AG09309 (cell line): ENCODE data around the gene ARAF.
"Not testable (repeated sequence)": the region's sequence is repeated elsewhere in the genome, so short reads cannot be mapped to it uniquely, and the experiment has no call there.

Source experiments
- DNase-seq: peaks from one replicate; pipeline ENCODE4 v3.0.0-alpha.2; 2010; ENCODE audit warnings: low read depth
- H3K4me3 ChIP-seq: 2 replicates; pipeline ENCODE4 v1.5.1; 2011; ENCODE audit warnings: mild to moderate bottlenecking, low read depth, low read length, moderate library complexity; ENCODE audit not compliant: control insufficient read depth
- TF ChIP-seq, protein P1 (sequence below): IDR thresholded peaks from 2 replicates; pipeline ENCODE4 v1.5.1; 2011; ENCODE audit warnings: mild to moderate bottlenecking, low read depth, low read length, inconsistent platforms; ENCODE audit not compliant: insufficient read depth, control insufficient read depth; ENCODE audit errors: missing control alignments

The ARAF gene

DNA sequence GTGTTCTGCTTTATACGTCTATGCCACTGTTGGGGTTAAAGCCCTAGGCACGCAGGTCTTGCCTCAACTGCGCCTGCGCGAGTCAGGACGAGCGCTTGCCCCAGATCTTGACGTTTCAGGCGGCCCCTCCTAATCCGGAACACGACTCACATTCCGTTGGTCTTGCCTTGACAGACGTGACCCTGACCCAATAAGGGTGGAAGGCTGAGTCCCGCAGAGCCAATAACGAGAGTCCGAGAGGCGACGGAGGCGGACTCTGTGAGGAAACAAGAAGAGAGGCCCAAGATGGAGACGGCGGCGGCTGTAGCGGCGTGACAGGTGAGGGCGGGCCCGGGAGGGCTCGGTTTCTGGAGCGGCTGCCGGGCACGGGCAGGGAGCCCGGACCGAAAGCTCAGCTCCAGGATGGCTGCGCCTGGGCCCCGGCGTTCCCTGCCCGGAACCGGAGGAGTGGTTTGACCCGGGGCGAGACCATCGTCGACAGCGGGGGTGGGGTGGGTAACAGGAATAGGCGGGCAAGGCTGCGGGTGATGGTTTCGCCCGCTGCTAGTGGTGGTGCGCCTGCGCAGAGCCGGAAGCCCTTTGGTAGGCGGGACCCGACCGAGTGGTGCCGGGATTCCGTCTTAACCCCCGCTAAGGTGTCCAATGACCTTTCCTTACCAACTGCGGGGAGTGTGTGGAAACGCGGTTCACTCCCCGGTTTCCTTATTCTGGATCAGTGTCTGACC, at the start of gene ARAF:
ARAF (plus strand) TSS at position 272 of the 725 bp plus-strand sequence. CDS start 1,763 bp downstream, outside the sequence.
- DNase-seq = peak; percentile 99
- TF ChIP-seq, protein P1, sequence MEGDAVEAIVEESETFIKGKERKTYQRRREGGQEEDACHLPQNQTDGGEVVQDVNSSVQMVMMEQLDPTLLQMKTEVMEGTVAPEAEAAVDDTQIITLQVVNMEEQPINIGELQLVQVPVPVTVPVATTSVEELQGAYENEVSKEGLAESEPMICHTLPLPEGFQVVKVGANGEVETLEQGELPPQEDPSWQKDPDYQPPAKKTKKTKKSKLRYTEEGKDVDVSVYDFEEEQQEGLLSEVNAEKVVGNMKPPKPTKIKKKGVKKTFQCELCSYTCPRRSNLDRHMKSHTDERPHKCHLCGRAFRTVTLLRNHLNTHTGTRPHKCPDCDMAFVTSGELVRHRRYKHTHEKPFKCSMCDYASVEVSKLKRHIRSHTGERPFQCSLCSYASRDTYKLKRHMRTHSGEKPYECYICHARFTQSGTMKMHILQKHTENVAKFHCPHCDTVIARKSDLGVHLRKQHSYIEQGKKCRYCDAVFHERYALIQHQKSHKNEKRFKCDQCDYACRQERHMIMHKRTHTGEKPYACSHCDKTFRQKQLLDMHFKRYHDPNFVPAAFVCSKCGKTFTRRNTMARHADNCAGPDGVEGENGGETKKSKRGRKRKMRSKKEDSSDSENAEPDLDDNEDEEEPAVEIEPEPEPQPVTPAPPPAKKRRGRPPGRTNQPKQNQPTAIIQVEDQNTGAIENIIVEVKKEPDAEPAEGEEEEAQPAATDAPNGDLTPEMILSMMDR = no peak

DNA sequence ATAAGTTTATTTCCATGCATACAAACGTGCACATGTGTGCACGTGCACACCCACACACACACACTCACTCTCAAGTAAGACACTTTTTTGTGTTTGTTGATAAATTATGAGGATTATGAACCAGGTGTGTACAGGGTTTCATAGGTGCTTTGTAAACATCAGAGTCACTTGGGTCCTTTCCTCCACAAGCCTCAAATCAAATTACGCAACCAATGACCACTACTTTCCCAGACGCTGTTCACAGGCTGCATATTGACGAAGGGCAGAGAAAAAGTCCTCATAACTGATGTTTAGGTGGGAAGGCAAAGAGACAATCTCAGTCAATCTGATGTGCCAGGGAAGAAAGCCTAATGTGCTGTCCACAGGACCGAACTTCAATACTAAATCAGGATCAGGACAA, 48.6 kb upstream of the ARAF start:
- DNase-seq, H3K4me3 ChIP-seq: not testable (repeated sequence)

More for the DNA sequence above, at the start of gene ARAF:
- H3K4me3 ChIP-seq = peak within 1 kb of the TSS; percentile 66

DNA sequence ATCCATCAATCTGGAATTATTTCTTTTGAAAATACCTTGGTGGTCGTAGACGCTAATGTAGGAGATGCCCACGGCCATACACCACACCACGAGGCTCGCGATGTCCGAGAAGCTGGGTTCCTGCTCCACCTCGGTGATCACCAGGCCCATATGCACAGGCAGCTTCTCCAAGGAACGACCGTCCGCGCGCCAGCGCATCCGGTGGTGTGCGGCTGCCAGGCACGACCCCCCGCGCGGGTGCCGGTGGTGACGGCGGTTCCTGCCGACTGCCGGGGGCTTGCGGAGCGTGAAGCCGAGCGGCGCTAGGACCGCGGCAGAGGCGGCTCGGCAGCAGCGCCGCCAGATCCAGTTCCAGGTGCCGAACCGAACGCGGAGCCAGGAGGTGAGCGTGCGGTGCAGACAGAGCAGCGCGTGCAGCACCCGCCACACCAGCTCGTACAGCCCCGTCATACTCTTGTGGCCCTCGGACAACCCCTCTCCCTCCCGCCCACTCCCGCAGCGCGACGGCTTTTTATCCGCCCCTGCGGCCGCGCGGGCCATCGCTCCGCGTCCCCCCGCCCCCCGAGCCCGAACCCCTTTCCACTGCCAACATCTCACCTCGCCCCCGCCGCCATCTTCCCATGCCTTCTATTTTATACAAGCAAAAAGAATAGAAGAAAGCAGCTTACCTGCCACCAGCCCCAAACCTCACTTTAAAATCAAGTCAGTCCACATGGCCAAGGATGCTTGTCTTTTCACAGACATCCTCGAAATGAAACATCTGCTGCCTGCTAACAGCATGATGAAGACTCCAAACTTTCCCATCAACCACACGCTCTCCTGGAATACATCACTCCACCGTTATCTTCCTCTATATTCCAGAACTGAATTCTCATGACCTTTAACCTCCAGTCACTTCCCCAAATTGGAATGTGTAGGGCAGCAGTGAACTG, 47.7 kb upstream of the ARAF start:
- peak overlapping the region; percentile 29 for H3K4me3 ChIP-seq
- DNase-seq = not testable (repeated sequence)

DNA sequence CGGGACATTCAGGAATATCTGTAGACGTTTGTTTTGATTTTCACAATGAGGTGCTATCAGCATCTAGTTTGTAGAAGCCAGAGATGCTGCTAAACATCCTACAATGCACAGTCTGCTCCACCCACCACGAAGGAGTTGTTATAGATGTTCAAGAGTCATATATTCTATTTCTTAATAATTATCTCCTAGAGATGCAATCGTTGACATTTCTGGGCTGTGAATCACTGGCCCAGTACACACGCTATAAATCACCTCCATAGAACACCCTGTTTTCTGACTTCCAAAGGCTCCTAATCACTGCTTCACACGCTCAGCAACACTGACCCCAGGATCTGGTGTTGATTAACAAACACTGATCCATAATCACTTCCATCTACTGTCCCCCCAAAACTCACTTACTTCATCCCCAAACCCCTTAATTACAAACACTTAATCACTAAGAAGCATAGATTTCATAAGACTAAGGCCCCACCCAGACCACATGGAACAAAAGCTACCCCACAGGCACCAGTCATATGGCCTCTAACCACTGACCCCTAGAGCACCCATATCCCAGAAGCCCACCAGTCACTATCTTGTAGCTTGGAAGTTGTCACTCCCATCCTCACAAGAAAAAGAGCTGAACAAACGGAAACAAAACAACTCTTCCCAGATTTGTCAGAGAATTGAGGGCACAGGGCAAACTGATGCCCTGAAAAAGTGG, 46.3 kb upstream of the ARAF start:
- H3K4me3 ChIP-seq = no peak overlapping the region
- TF ChIP-seq, protein P1 = no peak
- DNase-seq = no peak

DNA sequence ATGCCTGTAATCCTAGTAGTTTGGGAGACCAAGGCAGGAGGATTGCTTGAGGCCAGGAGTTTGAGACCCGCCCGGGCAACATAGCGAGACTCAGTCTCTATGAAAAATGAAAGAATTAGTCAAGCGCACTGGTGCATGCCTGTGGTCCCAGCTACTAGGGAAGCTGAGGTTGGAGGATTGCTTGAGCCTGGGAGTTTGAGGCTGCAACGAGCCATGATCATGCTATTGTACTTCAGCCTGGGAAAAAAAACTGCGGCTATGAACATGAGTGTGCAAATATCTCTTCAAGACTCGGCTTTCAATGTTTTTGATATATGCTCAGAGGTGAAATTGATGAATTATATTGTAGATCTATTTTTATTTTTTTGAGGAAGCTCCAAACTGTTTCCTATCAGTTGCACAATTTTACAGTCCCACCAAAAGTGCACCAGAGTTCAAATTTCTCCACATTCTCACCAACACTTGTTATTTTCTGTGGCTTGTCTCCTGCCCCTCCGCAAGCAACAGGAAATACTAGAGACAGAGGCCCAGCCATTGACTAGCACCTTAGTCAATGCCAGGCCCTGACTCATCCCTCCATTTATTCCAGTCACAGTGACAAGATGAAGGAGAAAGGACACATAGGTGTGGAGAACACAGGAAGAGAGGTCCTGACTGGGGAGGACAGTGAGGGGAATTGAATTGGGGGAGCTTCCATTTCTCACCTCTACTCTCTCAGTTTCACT, 44.9 kb upstream of the ARAF start:
- DNase-seq = no peak
- TF ChIP-seq, protein P1 = no peak
- no peak overlapping the region for H3K4me3 ChIP-seq

DNA sequence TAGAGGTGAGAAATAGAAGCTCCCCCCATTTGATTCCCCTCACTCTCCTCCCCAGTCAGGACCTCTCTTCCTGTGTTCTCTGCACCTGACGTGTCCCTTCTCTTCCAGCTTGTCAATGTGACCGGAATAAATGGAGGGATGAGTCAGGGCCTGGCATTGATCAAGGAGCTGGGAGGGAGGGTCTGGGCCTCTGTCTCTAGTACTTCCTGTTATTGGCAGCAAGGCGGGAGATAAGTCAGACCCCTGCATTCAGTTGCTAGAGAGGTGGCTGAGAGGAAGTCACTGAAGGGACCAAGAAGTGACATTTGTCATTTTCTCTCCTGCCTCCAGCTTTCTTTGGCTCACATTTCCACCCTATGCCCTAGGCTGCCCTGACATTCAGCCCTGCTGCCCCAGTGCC, 42.9 kb upstream of the ARAF start:
- TF ChIP-seq, protein P1 = no peak
- no peak overlapping the region for H3K4me3 ChIP-seq
- no peak for DNase-seq

DNA sequence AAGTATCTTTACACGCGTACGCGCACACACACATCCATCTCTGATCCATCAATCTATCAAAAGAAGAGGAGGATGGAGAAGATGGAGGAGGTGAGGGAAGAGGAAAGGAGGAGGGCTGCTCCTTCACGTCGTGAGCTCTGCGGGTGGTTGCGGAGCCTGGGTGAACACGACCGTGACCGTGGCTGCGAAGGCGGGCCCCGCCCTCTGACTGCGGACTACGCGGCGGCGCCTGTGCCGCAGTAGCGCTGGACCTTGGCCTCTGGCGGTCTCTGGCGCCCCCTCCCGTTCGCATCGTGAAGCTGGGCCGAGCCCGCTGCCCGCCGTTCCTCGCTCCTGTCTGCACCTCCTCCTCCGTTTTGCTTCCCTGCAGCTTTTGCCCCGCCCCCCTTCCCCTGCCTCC, 37.7 kb upstream of the ARAF start:
- no peak for DNase-seq
- H3K4me3 ChIP-seq = peak overlapping the region; percentile 59
- TF ChIP-seq, protein P1 = peak; percentile 69
